ENCODE measurements around the gene INPP5B. TPM values are rescaled to one million over a fixed set of nuclear protein-coding genes. Genes with fewer than 3 reads are reported as not detected.
A peak's percentile ranks its signal among the peaks of the same experiment; 100 is the strongest.

Gene INPP5B
- total and polyA plus RNA-seq, 4 donors, result 9.2 to 40.8 (median 27.2) TPM

- WGBS, 2 donors, result 26 to 31% methylated on average over 5 of the region's 5 CpGs
- Histone ChIP-seq H3K27ac (ENCODE audit: low read depth in 1 of 2, low read length in 1 of 2) (peak overlapping the region; percentile 28 to 97), H3K9ac (ENCODE audit: insufficient read depth in 1 of 2, low read length in 2 of 2) (peak overlapping the region; percentile 31 to 87), H3K4me1 (ENCODE audit: control insufficient read depth in 5 of 5, insufficient read depth in 5 of 5, low read length in 5 of 5) (peaks cover 0 to 17% (median 5%) of the 10 kb centered on the region in 5 donors), H3K27me3 (ENCODE audit: control insufficient read depth in 3 of 3, insufficient read depth in 3 of 3, low read length in 2 of 3) (no peaks in the 10 kb centered on the region), H3K9me3 (ENCODE audit: control insufficient read depth in 4 of 4, insufficient read depth in 3 of 4, low read length in 3 of 4) (no peaks in the 10 kb centered on the region), H3K4me3 (peak overlapping the region; percentile 96), H3K36me3 (ENCODE audit: control insufficient read depth in 4 of 4, insufficient read depth in 4 of 4, low read length in 4 of 4) (peaks cover 12 to 27% (median 18%) of the 10 kb centered on the region in 4 donors)
- DNase-seq (no peak), ATAC-seq (ENCODE audit: insufficient read depth, low FRiP score) (no peak)
- no peak for TF ChIP-seq CTCF (IDR thresholded peaks at IDR 0.05; ENCODE audit: control extremely low read depth, extremely low read depth)
These were observed 86.5 kb downstream of the INPP5B start for GRCh38 chr1:37860346-37860666.

GRCh38 chr1:37859507-37860345 lies 87.1 kb downstream of the INPP5B start, which contains the start of gene MTF1:
Gene MTF1, minus strand, starts transcription at chr1:37859592. Its CDS starts 1,934 bp downstream, at chr1:37857658.
- H3K4me1 ChIP-seq (ENCODE audit: control insufficient read depth in 5 of 5, insufficient read depth in 5 of 5, low read length in 5 of 5), result peaks cover 0 to 17% (median 5%) of the 10 kb centered on the region in 5 donors

GRCh38 chr1:37858931-37859506 lies 87.8 kb downstream of the INPP5B start:
- Histone ChIP-seq H3K27ac (ENCODE audit: low read depth in 1 of 2, low read length in 1 of 2) (peak overlapping the region; percentile 86 to 97), H3K4me3 (peak overlapping the region; percentile 96), H3K27me3 (ENCODE audit: control insufficient read depth in 3 of 3, insufficient read depth in 3 of 3, low read length in 2 of 3) (no peaks in the 10 kb centered on the region), H3K4me1 (ENCODE audit: control insufficient read depth in 5 of 5, insufficient read depth in 5 of 5, low read length in 5 of 5) (peaks cover 0 to 17% (median 5%) of the 10 kb centered on the region in 5 donors), H3K36me3 (ENCODE audit: control insufficient read depth in 4 of 4, insufficient read depth in 4 of 4, low read length in 4 of 4) (peaks cover 10 to 25% (median 17%) of the 10 kb centered on the region in 4 donors), H3K9me3 (ENCODE audit: control insufficient read depth in 4 of 4, insufficient read depth in 3 of 4, low read length in 3 of 4) (no peaks in the 10 kb centered on the region), H3K9ac (ENCODE audit: insufficient read depth in 1 of 2, low read length in 2 of 2) (peak overlapping the region; percentile 58 to 66)
- 1% methylated on average over 19 to 21 of the region's 21 CpGs for WGBS, 2 donors
- ATAC-seq (ENCODE audit: insufficient read depth, low FRiP score) (peak; percentile 6), DNase-seq (peak in 1 of 3 donors; percentile 23)
- TF ChIP-seq CTCF (IDR thresholded peaks at IDR 0.05; ENCODE audit: control extremely low read depth, extremely low read depth), result no peak

More at GRCh38 chr1:37859507-37860345, 87.1 kb downstream of the INPP5B start, which contains the start of gene MTF1:
- peak; percentile 74 for TF ChIP-seq CTCF (IDR thresholded peaks at IDR 0.05; ENCODE audit: control extremely low read depth, extremely low read depth)
- H3K9me3 ChIP-seq (ENCODE audit: control insufficient read depth in 4 of 4, insufficient read depth in 3 of 4, low read length in 3 of 4), result no peaks in the 10 kb centered on the region
- H3K27ac ChIP-seq (ENCODE audit: low read depth in 1 of 2, low read length in 1 of 2), result peak within 1 kb of the TSS; percentile 86 to 97
- peaks cover 13 to 25% (median 21%) of the 10 kb centered on the region in 4 donors for H3K36me3 ChIP-seq (ENCODE audit: control insufficient read depth in 4 of 4, insufficient read depth in 4 of 4, low read length in 4 of 4)
- ATAC-seq (ENCODE audit: insufficient read depth, low FRiP score) (peak; percentile 97), DNase-seq (peak; percentile 98 to 99 (median 99))
- no peaks in the 10 kb centered on the region for H3K27me3 ChIP-seq (ENCODE audit: control insufficient read depth in 3 of 3, insufficient read depth in 3 of 3, low read length in 2 of 3)
- peak within 1 kb of the TSS; percentile 66 to 87 for H3K9ac ChIP-seq (ENCODE audit: insufficient read depth in 1 of 2, low read length in 2 of 2)
- 0% methylated on average over 39 to 61 of the region's 61 CpGs for WGBS, 2 donors
- peak within 1 kb of the TSS; percentile 96 for H3K4me3 ChIP-seq

All from lung (tissue), 12 donors.